Hepatocyte (in vitro differentiated cells): ENCODE measurements around the gene TRIM29.

Source experiments
- CTCF ChIP-seq: fragments of 200-600 bp; sonication (generic); IDR thresholded peaks from 2 replicates; pipeline ENCODE4 v1.5.1; 2016; ENCODE audit warnings: antibody characterized with exemption, mild to moderate bottlenecking; ENCODE audit not compliant: poor library complexity
- EZH2 ChIP-seq: fragments of 200-600 bp; sonication (generic); IDR thresholded peaks from 2 replicates; pipeline ENCODE4 v1.6.1; 2016; ENCODE audit warnings: antibody characterized with exemption, mild to moderate bottlenecking, borderline replicate concordance
- EZH2phosphoT487 ChIP-seq: fragments of 200-600 bp; sonication (generic); IDR thresholded peaks from one replicate; pipeline ENCODE4 v1.6.1; 2018; ENCODE audit warnings: antibody characterized with exemption, mild to moderate bottlenecking, low read depth, moderate library complexity; ENCODE audit not compliant: unreplicated experiment, severe bottlenecking

- no peak for TF ChIP-seq CTCF
- no peak for TF ChIP-seq EZH2
- TF ChIP-seq EZH2phosphoT487: no peak
Observed at GRCh38 chr11:120089036-120090001, 48.6 kb downstream of the TRIM29 start.
